H1 (cell line): ENCODE measurements around the gene MPV17L2. TPM values are rescaled to one million over a fixed set of nuclear protein-coding genes. Genes with fewer than 3 reads are reported as not detected.
A peak's percentile ranks its signal among the peaks of the same experiment; 100 is the strongest.

ENCODE experiments used
- CTCF ChIA-PET: fragments of 300-600 bp; sonication (Branson Sonifier 250); formaldehyde crosslinking; loops from one replicate; lab custom pipeline; 2021; ENCODE audit not compliant: partially characterized antibody; lab: Charles Lee
- POLR2A ChIA-PET: fragments of 300-600 bp; sonication (Branson Sonifier 250); formaldehyde crosslinking; loops from one replicate; lab custom pipeline; 2021; ENCODE audit warnings: inconsistent platforms; ENCODE audit not compliant: partially characterized antibody; lab: Charles Lee
- DNase-seq, 2 experiments: peaks; one replicate each; pipeline versions ENCODE4 v3.0.0 to v3.0.0-alpha.2; 2010 to 2022; ENCODE audit warnings: low spot score in 2 of 2, low read depth in 1 of 2, mixed read lengths in 1 of 2
- FAIRE-seq: peaks from 2 replicates; lab custom pipeline; 2011; peaks lifted over from hg19 to GRCh38; lab: Jason Lieb, UNC
- H2AFZ ChIP-seq: 2 replicates; pipeline ENCODE4 v1.8.1; 2012; ENCODE audit warnings: low read length, inconsistent platforms
- H2AK5ac ChIP-seq: 2 replicates; pipeline ENCODE4 v1.6.1; 2013; ENCODE audit warnings: low read depth, low read length
- H2BK120ac ChIP-seq: replicated peaks from 2 replicates; pipeline ENCODE3; 2013; ENCODE audit warnings: low read depth, low read length, inconsistent platforms
- H2BK12ac ChIP-seq: 2 replicates; pipeline ENCODE4 v1.6.1; 2013; ENCODE audit warnings: low read depth, low read length
- H2BK15ac ChIP-seq: 2 replicates; pipeline ENCODE4 v1.6.1; 2013; ENCODE audit warnings: low read length
- H2BK20ac ChIP-seq: 2 replicates; pipeline ENCODE4 v1.6.1; 2013; ENCODE audit warnings: low read length
- H2BK5ac ChIP-seq: 2 replicates; pipeline ENCODE4 v1.6.1; 2013; ENCODE audit warnings: low read depth, low read length
- H3K14ac ChIP-seq: 2 replicates; pipeline ENCODE4 v1.6.1; 2013; ENCODE audit warnings: inconsistent platforms; ENCODE audit not compliant: insufficient read length
- H3K18ac ChIP-seq: 2 replicates; pipeline ENCODE4 v1.6.1; 2013; ENCODE audit warnings: low read length; ENCODE audit errors: extremely low read depth
- H3K23ac ChIP-seq: 2 replicates; pipeline ENCODE4 v1.6.1; 2013; ENCODE audit warnings: inconsistent platforms; ENCODE audit not compliant: insufficient read length
- H3K23me2 ChIP-seq: 2 replicates; pipeline ENCODE4 v1.6.1; 2013; ENCODE audit warnings: low read depth, low read length
- H3K27ac ChIP-seq: 2 replicates; pipeline ENCODE4 v1.6.1; 2011; ENCODE audit warnings: low read depth, low read length, inconsistent platforms
- H3K27me3 ChIP-seq, 4 experiments: replicated peaks in 1 of 4; 1 replicate in 1 of 4; 2 replicates in 3 of 4; pipeline versions ENCODE4 v1.6.1 to v1.8.1; 2011 to 2013; ENCODE audit warnings: low read length in 3 of 4, mild to moderate bottlenecking in 3 of 4, inconsistent platforms in 2 of 4, mixed read lengths in 2 of 4, moderate library complexity in 1 of 4; ENCODE audit not compliant: control insufficient read depth in 3 of 4, insufficient read depth in 3 of 4; ENCODE audit errors: extremely low read depth in 1 of 4
- H3K36me3 ChIP-seq, 4 experiments: 2 replicates each; pipeline versions ENCODE4 v1.6.1 to v1.8.1; 2011 to 2013; ENCODE audit warnings: mild to moderate bottlenecking in 4 of 4, low read length in 3 of 4, moderate library complexity in 2 of 4, control low read depth in 1 of 4, inconsistent platforms in 1 of 4; ENCODE audit not compliant: insufficient read depth in 4 of 4, control insufficient read depth in 2 of 4
- H3K4ac ChIP-seq: replicated peaks from 2 replicates; pipeline ENCODE3; 2013; ENCODE audit warnings: low read length, low read depth, mixed read lengths, inconsistent platforms; ENCODE audit not compliant: insufficient read length
- H3K4me1 ChIP-seq, 4 experiments: replicated peaks in 1 of 4; 1 replicate in 1 of 4; 2 replicates in 3 of 4; pipeline versions ENCODE4 v1.6.1 to v1.8.1; 2011 to 2013; ENCODE audit warnings: low read length in 3 of 4, inconsistent platforms in 2 of 4, mixed read lengths in 1 of 4; ENCODE audit not compliant: insufficient read depth in 4 of 4, control insufficient read depth in 3 of 4
- H3K4me2 ChIP-seq, 2 experiments: 2 replicates each; pipeline versions ENCODE4 v1.6.1 to v1.8.1; 2011 to 2013; ENCODE audit warnings: low read depth in 2 of 2, low read length in 2 of 2, control low read depth in 1 of 2, inconsistent platforms in 1 of 2, mild to moderate bottlenecking in 1 of 2; ENCODE audit not compliant: insufficient read depth in 1 of 2
- H3K4me3 ChIP-seq, 4 experiments: fragments of 200-600, 300-600 bp in 1 of 4; sonication (generic), shearing (Covaris generic), sonication (Bioruptor Twin) in 1 of 4; 2 replicates each; pipeline versions ENCODE4 v1.5.1 to v1.8.1; 2011 to 2016; ENCODE audit warnings: low read length in 4 of 4, low read depth in 3 of 4, control low read depth in 2 of 4, inconsistent platforms in 2 of 4, mild to moderate bottlenecking in 2 of 4, mixed read lengths in 1 of 4, moderate library complexity in 1 of 4; ENCODE audit not compliant: insufficient read depth in 2 of 4; ENCODE audit errors: extremely low read depth in 1 of 4
- H3K56ac ChIP-seq: replicated peaks from 2 replicates; pipeline ENCODE3; 2013; ENCODE audit warnings: low read depth, mild to moderate bottlenecking, mixed read lengths, low read length, inconsistent platforms; ENCODE audit not compliant: insufficient read length
- H3K79me1 ChIP-seq: 2 replicates; pipeline ENCODE4 v1.6.1; 2013; ENCODE audit warnings: low read depth, low read length, control low read depth
- H3K79me2 ChIP-seq, 2 experiments: 2 replicates each; pipeline versions ENCODE4 v1.6.1 to v1.8.1; 2012 to 2013; ENCODE audit warnings: low read length in 2 of 2, mild to moderate bottlenecking in 2 of 2, inconsistent platforms in 1 of 2; ENCODE audit not compliant: insufficient read depth in 2 of 2, control insufficient read depth in 1 of 2
- H3K9ac ChIP-seq, 4 experiments: replicated peaks in 1 of 4; 1 replicate in 1 of 4; 2 replicates in 3 of 4; pipeline versions ENCODE4 v1.6.1 to v1.8.1; 2011 to 2013; ENCODE audit warnings: low read depth in 3 of 4, low read length in 3 of 4, control low read depth in 2 of 4, mild to moderate bottlenecking in 2 of 4, moderate library complexity in 2 of 4, inconsistent platforms in 1 of 4; ENCODE audit errors: extremely low read depth in 1 of 4
- H3K9me3 ChIP-seq, 2 experiments: 2 replicates each; pipeline versions ENCODE4 v1.6.1 to v1.8.1; 2012 to 2013; ENCODE audit warnings: mild to moderate bottlenecking in 2 of 2, moderate library complexity in 2 of 2, control low read depth in 1 of 2, inconsistent platforms in 1 of 2, low read depth in 1 of 2, low read length in 1 of 2, mixed read lengths in 1 of 2; ENCODE audit not compliant: insufficient read depth in 2 of 2
- H4K20me1 ChIP-seq, 2 experiments: replicated peaks in 1 of 2; 2 replicates each; pipeline versions ENCODE3 to v1.8.1; 2011 to 2013; ENCODE audit warnings: inconsistent platforms in 2 of 2, low read length in 2 of 2, mild to moderate bottlenecking in 1 of 2; ENCODE audit not compliant: insufficient read depth in 2 of 2, control insufficient read depth in 1 of 2
- H4K5ac ChIP-seq: 2 replicates; pipeline ENCODE4 v1.6.1; 2013; ENCODE audit warnings: low read length, low read depth, mixed read lengths, inconsistent platforms; ENCODE audit not compliant: insufficient read length
- H4K8ac ChIP-seq: 2 replicates; pipeline ENCODE4 v1.8.0; 2013; ENCODE audit warnings: mild to moderate bottlenecking, moderate library complexity, low read length, inconsistent platforms; ENCODE audit not compliant: insufficient read depth; ENCODE audit errors: extremely low read depth
- H4K91ac ChIP-seq: replicated peaks from 2 replicates; pipeline ENCODE3; 2013; ENCODE audit warnings: low read length, mixed read lengths, inconsistent platforms; ENCODE audit not compliant: insufficient read length
- ASH2L ChIP-seq: fragments of 200-600, 300-600 bp; sonication (generic); IDR thresholded peaks from one replicate; pipeline ENCODE4 v1.7.1; 2017; ENCODE audit warnings: low read length
- CHD1 ChIP-seq: IDR thresholded peaks from 2 replicates; pipeline ENCODE4 v1.6.1; 2012; ENCODE audit warnings: low read depth, low read length, improper control_type of control experiment
- FOSL1 ChIP-seq: IDR thresholded peaks from 2 replicates; pipeline ENCODE4 v1.6.1; 2011; ENCODE audit warnings: mild to moderate bottlenecking, low read depth, low read length, moderate library complexity; ENCODE audit not compliant: insufficient read depth
- POLR2A ChIP-seq, 2 experiments: IDR thresholded peaks; 1 replicate in 1 of 2; 2 replicates in 1 of 2; pipeline ENCODE4 v1.6.1; 2011; ENCODE audit warnings: low read depth in 2 of 2, low read length in 2 of 2, mild to moderate bottlenecking in 2 of 2; ENCODE audit errors: control extremely low read depth in 1 of 2
- RAD21 ChIP-seq, 2 experiments: IDR thresholded peaks in 1 of 2; conservative IDR thresholded peaks in 1 of 2; 2 replicates each; pipeline ENCODE4 v1.6.1; 2011; ENCODE audit warnings: low read depth in 2 of 2, low read length in 2 of 2, improper control_type of control experiment in 1 of 2, inconsistent platforms in 1 of 2, mild to moderate bottlenecking in 1 of 2, moderate library complexity in 1 of 2
- SP4 ChIP-seq: IDR thresholded peaks from 2 replicates; pipeline ENCODE4 v1.6.1; 2012; ENCODE audit warnings: low read length, inconsistent platforms
- TEAD4 ChIP-seq: IDR thresholded peaks from 2 replicates; pipeline ENCODE4 v1.6.1; 2012; ENCODE audit warnings: low read depth, low read length, inconsistent platforms, mixed read lengths
- WGBS, 2 experiments: shearing (Covaris generic) in 1 of 2; methylation state at CpG; one replicate each; pipeline versions ENCODE4 v1.1.6 to v1.1.7; 2013 to 2015; ENCODE audit warnings: low lambda C conversion rate in 2 of 2, mixed read lengths in 2 of 2, inconsistent platforms in 1 of 2, low coverage in 1 of 2, missing lambda C conversion rate in 1 of 2; ENCODE audit not compliant: insufficient replicate concordance in 2 of 2, insufficient coverage in 1 of 2, insufficient read length in 1 of 2; ENCODE audit errors: extremely low coverage in 1 of 2, missing lambda C conversion rate in 1 of 2; 5-methylcytosine and 5-hydroxymethylcytosine counted together
- polyA plus RNA-seq, 7 experiments: library from polyadenylated mRNA; depleted of rRNA in 3 of 7; stranded (reverse) in 5 of 7; unstranded in 2 of 7; fragments of >200 nt in 5 of 7; fragments of 200-250 nt in 2 of 7; gene quantifications; 1 replicate in 5 of 7; 2 replicates in 1 of 7; 4 replicates in 1 of 7; pipeline versions ENCODE4 v1.2.1 to v1.2.3, GENCODE V29; 2011 to 2013; ENCODE audit warnings: missing spikeins in 2 of 7, mixed read lengths in 2 of 7
- total RNA-seq: library from RNA; stranded (reverse); fragmentation: NEBNext Ultra II Directional; extraction: Animal tissue kit (Norgen Biotek cat#: 25700); gene quantifications from 2 replicates; pipeline ENCODE4 v1.2.1, GENCODE V29; 2021
- TF ChIP-seq, protein P1 (sequence below): IDR thresholded peaks from 2 replicates; pipeline ENCODE4 v1.6.1; 2011; ENCODE audit warnings: low read depth, mild to moderate bottlenecking, low read length; ENCODE audit not compliant: insufficient read depth
- TF ChIP-seq, protein P2 (sequence below): IDR thresholded peaks from 2 replicates; pipeline ENCODE4 v1.6.1; 2012; ENCODE audit warnings: inconsistent platforms
- TF ChIP-seq, protein P3 (sequence below): IDR thresholded peaks from 2 replicates; pipeline ENCODE4 v1.6.1; 2012; ENCODE audit warnings: inconsistent platforms

The MPV17L2 gene
- total and polyA plus RNA-seq, 2 of the 8 experiments (the other 6 are each of a cell fraction or from before 2014, with no cell fraction given), result 24.2 to 82.6 TPM

DNA sequence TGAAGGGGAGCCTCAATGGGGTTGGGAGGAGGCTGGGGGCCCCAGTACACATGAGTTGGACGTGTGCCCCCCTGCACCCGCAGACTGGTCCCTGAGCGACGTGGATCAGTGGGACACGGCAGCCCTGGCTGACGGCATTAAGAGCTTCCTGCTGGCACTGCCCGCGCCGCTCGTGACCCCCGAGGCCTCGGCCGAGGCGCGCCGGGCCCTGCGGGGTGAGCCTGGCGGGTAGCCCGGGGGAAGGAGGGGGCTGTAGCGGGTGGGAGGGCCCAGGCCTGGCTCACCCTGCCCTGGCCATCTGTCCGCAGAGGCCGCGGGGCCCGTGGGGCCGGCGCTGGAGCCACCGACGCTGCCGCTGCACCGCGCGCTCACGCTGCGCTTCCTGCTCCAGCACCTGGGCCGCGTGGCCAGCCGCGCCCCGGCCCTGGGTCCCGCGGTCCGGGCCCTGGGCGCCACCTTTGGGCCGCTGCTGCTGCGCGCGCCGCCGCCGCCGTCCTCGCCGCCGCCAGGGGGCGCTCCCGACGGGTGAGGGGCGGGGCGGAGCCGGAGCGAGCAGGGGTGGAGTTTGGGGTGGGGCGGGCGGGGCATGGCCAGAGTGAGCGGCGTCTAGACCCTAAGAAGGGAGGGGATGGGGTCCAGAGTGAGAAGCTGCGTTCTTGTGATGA lies 31.9 kb upstream of the MPV17L2 start:
- Histone ChIP-seq H3K9ac (peak overlapping the region in 2 of 4 experiments; percentile 20 to 40; a peak in 4 of 7 replicates), H3K27ac (no peak overlapping the region), H3K18ac (peak overlapping the region; percentile 60; the same call in 1 of the 2 replicates)
- TF ChIP-seq CHD1, result no peak
- TF ChIP-seq POLR2A (IDR thresholded peaks at IDR 0.05; ENCODE audit: control extremely low read depth in 1 of 2, low read depth in 2 of 2, low read length in 2 of 2), result peak in 1 of 2 experiments; percentile 43; a peak in 1 of 3 replicates
- TF ChIP-seq, protein P1, sequence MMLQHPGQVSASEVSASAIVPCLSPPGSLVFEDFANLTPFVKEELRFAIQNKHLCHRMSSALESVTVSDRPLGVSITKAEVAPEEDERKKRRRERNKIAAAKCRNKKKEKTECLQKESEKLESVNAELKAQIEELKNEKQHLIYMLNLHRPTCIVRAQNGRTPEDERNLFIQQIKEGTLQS, result no peak
- TF ChIP-seq TEAD4, result no peak
- TF ChIP-seq, protein P2, sequence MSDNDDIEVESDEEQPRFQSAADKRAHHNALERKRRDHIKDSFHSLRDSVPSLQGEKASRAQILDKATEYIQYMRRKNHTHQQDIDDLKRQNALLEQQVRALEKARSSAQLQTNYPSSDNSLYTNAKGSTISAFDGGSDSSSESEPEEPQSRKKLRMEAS, result 0 out of 2 replicates have a peak, but pooled peaks have one; percentile 50
- TF ChIP-seq ASH2L, result no peak
- no peak for TF ChIP-seq FOSL1
- TF ChIP-seq, protein P3, sequence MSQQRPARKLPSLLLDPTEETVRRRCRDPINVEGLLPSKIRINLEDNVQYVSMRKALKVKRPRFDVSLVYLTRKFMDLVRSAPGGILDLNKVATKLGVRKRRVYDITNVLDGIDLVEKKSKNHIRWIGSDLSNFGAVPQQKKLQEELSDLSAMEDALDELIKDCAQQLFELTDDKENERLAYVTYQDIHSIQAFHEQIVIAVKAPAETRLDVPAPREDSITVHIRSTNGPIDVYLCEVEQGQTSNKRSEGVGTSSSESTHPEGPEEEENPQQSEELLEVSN, result no peak
- TF ChIP-seq RAD21 (IDR thresholded peaks at IDR 0.05 in 1 of 2, conservative IDR thresholded peaks at IDR 0.05 in 1 of 2; ENCODE audit: low read depth in 2 of 2, low read length in 2 of 2), result 0 out of 4 replicates have a peak, but pooled peaks of 1 of the 2 experiments have one; percentile 28
- TF ChIP-seq SP4, result no peak

More for the DNA sequence above, 31.9 kb upstream of the MPV17L2 start:
- Histone ChIP-seq H4K5ac (peak overlapping the region; percentile 64), H3K14ac (no peak overlapping the region), H3K4me3 (peak overlapping the region in 2 of 4 experiments; percentile 2 to 45; a peak in 4 of 8 replicates), H3K79me2 (no peaks in the 10 kb centered on the region), H3K4me1 (peaks cover 0 to 10% (median 7%) of the 10 kb centered on the region in 4 experiments; a peak in 6 of 7 replicates), H2BK120ac (no peak overlapping the region), H3K36me3 (peaks cover 3 to 26% (median 17%) of the 10 kb centered on the region in 4 experiments; a peak in 6 of 8 replicates), H3K79me1 (0 out of 2 replicates have a peak, but pooled peaks cover 2% of the 10 kb centered on the region), H2BK5ac (peak overlapping the region; percentile 77; the same call in 1 of the 2 replicates), H3K9me3 (no peaks in the 10 kb centered on the region), H2AFZ (no peak overlapping the region; the same call in 1 of the 2 replicates), H3K23me2 (peaks cover 3% of the 10 kb centered on the region), H3K4me2 (peak overlapping the region; percentile 7 to 66), H3K27me3 (no peaks in the 10 kb centered on the region), H4K91ac (peak overlapping the region; percentile 54), H2AK5ac (no peak overlapping the region), H2BK20ac (no peak overlapping the region), H4K8ac (peak overlapping the region; percentile 84), H3K56ac (no peak overlapping the region), H2BK15ac (no peak overlapping the region), H2BK12ac (peak overlapping the region; percentile 75; the same call in 1 of the 2 replicates), H3K4ac (peak overlapping the region; percentile 69), H4K20me1 (peaks cover 2 to 18% of the 10 kb centered on the region in 2 experiments), H3K23ac (no peak overlapping the region)
- FAIRE-seq (no peak), DNase-seq (peak in 1 of 2 experiments; percentile 92)
- WGBS, 2 experiments, result 11% methylated on average over 31 of the region's 66 CpGs; no CpG with 5 or more reads in 1 of the 2 experiments
- POLR2A ChIA-PET, result interaction anchor here (0.6 to 2.2 kb wide), 13 partner anchors 9 to 295 kb away, joined by 3 to 11 read pairs (median 3); partner anchors contain the start of gene IFI30
- CTCF ChIA-PET, result interaction anchor here (0.6 to 2.4 kb wide), 29 partner anchors 7 to 962 kb away, joined by 3 to 24 read pairs (median 3); no protein-coding TSS in a partner anchor
